GM19468 (cell line): ENCODE data around the gene CUL3.
"Not testable (repeated sequence)": the region's sequence is repeated elsewhere in the genome, so short reads cannot be mapped to it uniquely, and the experiment has no call there.

ENCODE experiments used
- ATAC-seq: cut with Tn5 transposase; IDR thresholded peaks from one replicate; pipeline ENCODE4 v1.9.1; 2021; ENCODE audit warnings: mild to moderate bottlenecking, moderate library complexity, moderate number of reproducible peaks; ENCODE audit not compliant: unreplicated experiment; ENCODE audit errors: extremely low read depth

CUL3 gene

DNA sequence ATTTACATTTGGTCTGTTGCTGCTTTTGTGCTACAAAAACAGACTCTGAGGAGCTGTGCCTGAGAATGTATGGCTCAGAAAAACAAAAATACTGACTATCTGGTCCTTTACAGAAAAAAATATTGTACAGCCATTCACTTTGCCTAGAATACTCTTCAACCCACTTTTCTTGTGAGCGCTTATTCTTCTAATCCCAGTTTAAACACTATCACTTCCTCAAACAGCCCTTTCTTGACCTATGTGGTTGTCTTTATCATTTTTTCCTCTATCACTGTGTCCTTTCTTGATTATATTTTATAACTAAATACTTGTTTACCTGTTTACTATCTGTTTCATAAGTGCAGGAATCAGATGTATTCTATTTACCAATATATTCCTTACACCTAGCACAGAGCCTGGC is 33.5 kb downstream of the CUL3 start:
- no peak for ATAC-seq

DNA sequence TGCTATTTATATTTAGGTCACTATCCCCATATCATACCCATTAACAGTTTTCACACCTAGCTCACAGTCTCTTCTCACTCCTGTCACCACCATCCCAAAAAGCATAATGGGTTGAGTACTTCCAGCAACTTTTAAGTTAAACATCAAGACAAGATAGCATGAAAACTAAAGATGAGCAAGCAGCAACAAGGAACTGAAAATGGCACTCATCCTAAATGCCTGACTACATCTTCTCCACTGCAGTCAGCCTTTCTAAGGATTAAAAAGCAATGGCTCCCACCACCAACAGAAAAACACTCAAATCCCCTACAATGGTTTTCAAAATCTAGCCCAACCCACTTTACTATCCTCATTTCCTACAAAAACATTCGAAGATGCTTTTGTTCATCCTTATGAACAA is 38.2 kb downstream of the CUL3 start:
- ATAC-seq: no peak

- ATAC-seq: no peak
These were observed 39.1 kb downstream of the CUL3 start for GRCh38 chr2:224545884-224546644.

GRCh38 chr2:224543939-224544338 is 41.2 kb downstream of the CUL3 start:
- ATAC-seq: no peak

GRCh38 chr2:224538561-224539138 is 46.5 kb downstream of the CUL3 start:
- ATAC-seq: no peak

GRCh38 chr2:224532931-224533330 is 52.2 kb downstream of the CUL3 start:
- ATAC-seq: no peak

DNA sequence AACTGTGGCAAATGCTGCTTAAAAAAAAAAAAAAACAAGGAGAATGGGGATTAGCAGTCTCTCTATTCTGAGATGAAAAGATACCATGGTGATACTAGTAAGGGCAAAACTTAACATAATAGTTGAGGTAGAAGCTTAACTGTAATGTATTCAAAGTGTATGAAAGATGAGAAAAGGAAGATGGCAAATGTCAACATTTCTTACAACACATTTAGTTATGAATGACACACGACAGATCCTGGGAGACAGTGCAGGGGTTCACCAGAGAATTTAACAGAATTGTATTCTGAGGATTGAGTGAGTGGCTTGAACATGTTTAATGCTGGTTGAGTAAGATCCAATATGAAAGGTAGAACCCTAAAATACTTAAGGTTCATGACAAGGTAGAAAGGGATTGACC is 52.7 kb downstream of the CUL3 start:
- no peak for ATAC-seq

GRCh38 chr2:224528171-224528570 is 57.0 kb downstream of the CUL3 start:
- no peak for ATAC-seq

DNA sequence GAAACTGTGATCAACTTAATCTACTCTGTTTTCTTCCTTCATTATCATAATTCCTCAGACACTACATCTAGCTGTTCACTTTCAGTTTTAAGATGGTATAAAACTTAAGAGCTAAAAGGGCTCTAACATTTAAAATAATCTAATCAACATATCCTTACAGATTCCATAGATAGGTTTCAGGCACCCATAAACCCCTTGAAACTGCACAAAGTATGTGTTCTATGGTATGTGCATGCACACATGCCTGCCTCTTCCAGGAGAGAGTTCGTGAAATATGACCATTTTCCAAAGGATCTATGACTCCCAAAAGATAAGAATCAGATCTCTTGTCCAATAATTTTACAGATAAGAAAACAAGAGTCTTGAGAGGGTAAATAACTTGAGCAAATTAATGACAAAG is 59.4 kb downstream of the CUL3 start:
- ATAC-seq: no peak

DNA sequence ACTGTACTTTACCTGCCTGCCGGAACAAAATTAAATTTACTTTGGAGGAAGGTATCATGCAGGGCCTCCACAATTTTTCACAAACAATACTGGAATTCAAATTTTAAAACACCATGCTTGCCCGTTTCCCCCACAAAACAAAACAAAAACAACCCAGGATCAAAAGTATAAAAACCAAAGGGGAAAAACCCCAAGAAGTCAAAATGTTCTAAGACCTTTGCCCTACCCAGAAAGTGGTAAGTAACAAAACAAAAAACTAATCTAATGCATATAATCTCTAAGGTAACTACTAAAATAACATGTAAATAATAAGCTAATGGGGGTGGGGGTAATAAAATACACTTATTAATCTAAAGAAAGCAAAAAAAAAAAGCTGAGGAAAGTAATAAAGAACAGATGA is 60.5 kb downstream of the CUL3 start:
- no peak for ATAC-seq

- peak; percentile 20 for ATAC-seq
These were observed 61.3 kb downstream of the CUL3 start for GRCh38 chr2:224523626-224524577.

GRCh38 chr2:224522483-224522882 is 62.7 kb downstream of the CUL3 start:
- not testable (repeated sequence) for ATAC-seq

DNA sequence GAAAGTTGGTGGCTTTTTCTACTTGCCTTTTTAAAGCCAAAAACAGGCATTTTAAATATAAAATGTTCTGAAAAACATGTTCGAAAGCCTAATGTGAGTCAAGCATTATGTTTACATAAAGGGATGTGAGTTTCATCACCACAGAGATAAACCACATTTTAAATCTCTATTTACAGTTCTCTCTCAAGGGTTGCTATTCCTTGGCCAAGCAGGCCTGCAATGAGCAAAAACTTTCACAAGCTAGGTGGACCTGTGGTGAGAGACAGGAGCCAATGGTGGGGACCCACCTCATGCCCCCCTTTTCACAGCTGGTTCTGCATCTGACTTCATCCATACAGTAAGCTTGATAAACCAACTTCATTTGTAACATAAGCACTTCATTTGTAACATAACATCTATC is 65.1 kb downstream of the CUL3 start:
- peak; percentile 57 for ATAC-seq

DNA sequence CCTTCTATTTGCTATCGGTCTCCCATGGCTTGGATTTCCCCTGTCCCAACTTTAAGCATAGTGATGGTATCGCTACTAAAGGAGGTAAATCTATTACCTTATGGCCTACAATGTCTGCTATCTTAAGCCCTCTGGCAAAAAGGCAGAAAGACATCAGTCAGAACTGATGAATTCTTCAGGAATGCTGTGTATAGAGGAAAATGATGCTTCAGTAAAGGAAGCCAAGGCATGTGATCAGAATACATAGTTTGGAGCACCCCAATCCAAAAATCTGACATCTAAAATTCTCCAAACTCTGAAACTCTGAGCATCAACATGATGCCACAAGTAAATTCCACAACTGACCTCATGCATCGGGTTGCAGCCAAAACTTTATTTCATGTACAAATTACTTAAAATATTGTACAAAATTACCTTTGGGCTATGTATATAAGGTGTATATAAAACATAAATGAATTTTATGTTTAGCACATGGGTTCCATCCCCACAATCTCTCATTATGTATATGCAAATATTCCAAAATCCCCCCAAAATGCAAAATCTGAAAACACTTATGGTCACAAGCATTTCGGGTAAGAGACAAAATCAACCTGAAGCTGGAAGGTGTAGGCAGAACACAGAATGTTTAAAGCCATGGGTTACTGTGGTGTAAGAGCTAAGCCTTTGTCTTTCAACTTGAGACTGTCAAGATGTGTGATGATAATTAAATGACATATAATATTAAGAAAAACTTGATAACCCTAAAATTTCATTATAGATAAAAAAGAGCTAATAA is 66.2 kb downstream of the CUL3 start:
- ATAC-seq: no peak

DNA sequence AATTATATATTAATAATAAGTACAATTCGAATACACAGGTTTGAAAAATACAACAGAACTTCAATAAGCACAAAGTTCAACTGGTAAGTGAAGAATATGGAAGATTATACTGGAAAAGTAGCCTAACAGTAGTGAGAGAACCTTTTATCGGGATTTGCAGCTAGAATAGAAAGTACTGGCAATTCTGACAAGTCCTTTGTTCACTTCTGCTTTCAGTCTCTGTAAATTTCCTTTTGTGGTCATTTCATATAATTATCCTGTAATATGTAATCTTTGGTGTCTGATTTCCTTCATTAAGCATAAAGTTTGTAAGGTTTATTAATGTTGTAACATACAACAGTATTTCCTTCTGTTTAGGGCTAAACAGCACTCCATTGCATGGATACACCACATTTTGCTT is 67.2 kb downstream of the CUL3 start:
- no peak for ATAC-seq

DNA sequence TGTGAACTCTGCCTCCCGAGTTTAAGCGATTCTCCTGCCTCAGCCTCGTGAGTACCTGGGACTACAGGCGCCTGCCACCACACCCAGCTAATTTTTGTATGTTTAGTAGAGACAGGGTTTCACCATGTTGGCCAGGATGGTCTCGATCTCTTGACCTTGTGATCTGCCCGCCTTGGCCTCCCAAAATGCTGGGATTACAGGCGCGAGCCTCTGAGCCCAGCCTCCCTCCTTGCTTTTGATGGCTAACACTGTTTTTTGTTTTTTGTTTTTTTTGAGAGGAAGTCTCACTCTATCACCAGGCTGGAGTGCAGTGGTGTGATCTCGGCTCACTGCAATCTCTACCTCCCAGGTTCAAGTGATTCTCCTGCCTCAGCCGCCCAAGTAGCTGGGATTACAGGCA is 68.8 kb downstream of the CUL3 start:
- not testable (repeated sequence) for ATAC-seq

DNA sequence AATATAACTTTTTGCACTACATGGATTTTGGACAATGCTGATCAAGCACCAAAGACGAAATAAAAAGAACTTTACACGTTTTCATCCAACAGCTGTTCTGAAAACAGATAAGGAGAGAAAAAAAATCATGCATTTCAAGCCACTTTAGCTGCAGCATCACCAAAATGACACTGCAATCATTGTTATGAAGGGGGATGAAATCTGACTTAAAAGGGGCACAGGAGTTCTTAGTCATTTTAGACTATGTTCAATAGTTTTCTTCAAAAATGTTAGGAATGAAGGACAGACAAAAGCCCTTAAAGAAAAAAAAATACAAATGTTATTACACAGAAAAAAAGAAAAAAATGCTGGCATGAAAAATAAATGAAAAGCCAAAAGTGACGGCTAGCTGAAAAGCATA is 71.2 kb downstream of the CUL3 start:
- ATAC-seq: no peak

DNA sequence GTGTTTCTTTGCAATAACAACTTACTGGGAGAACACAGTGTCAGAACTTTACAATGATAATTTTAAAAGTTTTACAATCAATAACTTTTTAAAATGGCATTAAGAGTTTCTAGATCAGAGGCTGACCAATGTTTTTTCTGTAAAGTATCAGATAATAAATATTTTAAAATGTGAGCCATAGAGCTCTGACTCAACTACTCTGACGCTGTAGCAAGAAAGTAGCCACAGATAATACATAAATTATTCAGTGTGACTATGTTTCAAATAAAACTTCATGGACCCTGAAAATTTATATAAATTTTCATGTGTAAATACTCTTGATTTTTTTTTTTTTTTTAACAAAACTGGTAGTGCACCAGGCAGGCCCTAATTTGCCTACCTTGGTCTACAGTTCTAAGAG is 77.4 kb downstream of the CUL3 start:
- no peak for ATAC-seq

GRCh38 chr2:224506494-224506893 is 78.7 kb downstream of the CUL3 start:
- ATAC-seq: no peak

GRCh38 chr2:224498991-224499390 is 86.2 kb downstream of the CUL3 start:
- no peak for ATAC-seq
